Stimulated activated CD8-positive, alpha-beta memory T cell treated with anti-CD3 and anti-CD28 coated beads, Interleukin-12 subunit alpha, Interleukin-12 subunit beta, amount 100 ng/mL, for 24 hours (primary cell): ENCODE data around the gene DLGAP3.
A peak's percentile ranks its signal among the peaks of the same experiment; 100 is the strongest.

ENCODE experiments used
- DNase-seq: peaks from one replicate; pipeline ENCODE4 v3.0.0-alpha.2; 2020; ENCODE audit errors: extremely low read depth

DLGAP3 gene

DNA sequence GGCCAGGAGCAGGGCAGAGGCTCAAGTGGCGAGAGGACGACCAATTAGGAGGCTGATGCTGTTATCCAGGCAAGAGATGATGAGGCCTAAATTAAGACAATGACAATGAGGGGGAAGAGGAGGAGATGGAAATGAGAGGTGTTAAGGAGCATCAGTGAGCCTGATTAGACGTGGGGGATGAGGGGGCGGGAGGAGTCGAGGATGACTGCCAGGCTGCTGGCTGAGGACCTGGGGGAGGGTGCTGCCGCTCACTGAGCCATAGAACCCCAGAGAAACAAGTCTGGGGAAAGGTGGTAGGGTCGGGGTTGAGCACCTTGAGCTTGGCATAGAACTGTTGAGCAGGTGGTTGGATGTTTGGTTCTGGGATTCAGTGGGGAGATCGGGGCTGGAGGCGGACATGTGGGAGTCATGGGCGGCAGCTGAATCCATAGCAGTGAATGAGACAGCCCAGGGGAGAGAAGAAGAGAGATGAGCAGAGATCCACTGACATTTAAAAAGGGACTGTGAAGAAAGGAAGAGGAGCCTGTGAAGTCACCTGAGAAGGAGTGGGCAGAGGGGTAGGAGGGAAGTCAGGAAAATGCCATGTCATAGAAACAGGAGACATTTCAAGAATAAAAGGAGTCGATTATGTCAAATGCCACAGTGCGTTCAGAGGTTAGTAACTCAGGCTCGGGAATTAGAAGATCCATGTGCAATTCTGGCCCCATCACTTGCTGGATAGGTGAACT lies 28.5 kb downstream of the DLGAP3 start:
- no peak for DNase-seq

GRCh38 chr1:34899906-34900305 lies 29.5 kb downstream of the DLGAP3 start:
- no peak for DNase-seq

- no peak for DNase-seq
Measured at GRCh38 chr1:34899471-34899870, 30.0 kb downstream of the DLGAP3 start.

DNA sequence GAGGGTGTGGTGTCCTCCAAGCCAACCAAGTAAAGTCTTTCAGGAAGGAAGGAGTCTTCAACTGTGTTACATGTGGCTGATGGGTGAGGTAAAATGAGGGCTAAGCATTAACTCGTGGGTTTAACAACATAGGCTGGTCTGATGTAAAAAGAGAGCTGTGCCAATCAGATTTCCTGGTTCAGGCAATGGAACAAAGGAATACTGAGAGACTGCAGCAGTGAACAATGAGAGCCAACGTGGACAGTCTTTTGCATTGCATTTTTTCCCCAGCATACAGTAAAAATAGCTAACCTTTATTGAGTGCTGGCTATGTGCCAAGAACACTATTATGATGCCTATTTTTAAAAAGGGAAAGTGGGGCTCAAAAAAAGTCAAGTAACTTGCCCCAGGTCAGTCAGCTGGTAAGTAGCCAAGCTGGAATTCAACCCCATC lies 31.1 kb downstream of the DLGAP3 start:
- DNase-seq: no peak

- DNase-seq: no peak
Measured at GRCh38 chr1:34896612-34897011, 32.8 kb downstream of the DLGAP3 start.

- no peak for DNase-seq
Measured at GRCh38 chr1:34889705-34890104, 39.7 kb downstream of the DLGAP3 start.

DNA sequence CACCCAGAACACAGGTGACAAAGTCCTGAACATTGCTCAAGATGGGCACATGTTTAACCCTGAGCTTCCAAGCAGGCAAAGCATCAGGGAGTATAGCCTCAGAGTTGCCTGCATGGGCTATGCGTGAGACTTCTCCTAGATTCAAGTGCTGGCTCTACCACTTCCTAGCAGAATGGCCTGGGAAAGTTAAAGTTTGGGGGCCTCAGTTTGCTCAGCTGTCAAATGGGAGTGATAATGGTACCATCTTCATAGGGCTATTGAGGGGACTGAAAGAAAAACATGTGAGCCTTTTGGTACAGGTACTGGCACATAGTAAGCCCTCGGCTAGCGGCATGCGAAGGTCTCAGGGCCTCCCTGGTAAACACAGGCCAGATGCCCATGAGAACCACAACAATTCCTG lies 41.9 kb downstream of the DLGAP3 start:
- DNase-seq: no peak

DNA sequence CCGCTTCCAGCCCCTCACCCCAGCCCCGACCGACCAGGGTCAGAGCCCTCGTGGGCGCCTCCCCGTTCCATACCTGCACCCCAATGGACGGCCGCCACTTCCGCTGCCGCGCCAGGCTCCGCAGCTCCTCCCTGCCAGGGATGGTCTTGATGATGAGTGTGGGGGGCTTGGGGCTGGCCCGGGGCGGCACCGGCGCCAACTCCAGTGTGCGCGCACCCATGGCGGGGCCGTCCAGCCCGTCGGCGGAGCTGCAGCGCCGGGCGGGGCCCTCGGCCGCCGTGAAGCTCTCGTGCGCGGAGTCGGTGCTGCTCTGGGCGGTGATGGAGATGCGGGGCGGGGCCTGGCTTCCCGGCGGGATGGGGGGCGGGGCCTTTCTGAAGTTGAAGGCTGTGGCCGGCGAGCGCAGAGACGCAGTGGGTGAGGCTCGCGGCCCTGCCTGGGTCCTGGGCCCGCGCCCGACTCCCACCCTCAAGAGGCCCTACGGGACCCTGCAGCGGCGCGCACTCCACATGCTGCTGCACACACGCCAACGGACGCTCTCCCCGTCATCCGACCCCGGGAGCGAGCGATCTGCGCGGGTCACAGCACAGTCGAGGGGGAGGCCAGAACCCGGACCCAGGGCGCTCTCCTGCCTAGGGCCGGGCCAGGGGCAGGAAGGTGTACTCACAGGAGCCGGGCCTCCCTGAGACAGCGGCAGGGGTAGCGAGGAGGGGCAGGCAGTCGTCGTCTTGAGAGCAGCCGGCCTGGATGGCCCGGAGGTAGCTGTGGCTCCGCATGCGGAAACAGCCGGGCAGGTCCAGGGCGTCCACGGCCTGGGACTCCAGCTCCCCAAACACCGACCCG lies 43.8 kb downstream of the DLGAP3 start:
- no peak for DNase-seq

GRCh38 chr1:34884961-34885360 lies 44.5 kb downstream of the DLGAP3 start:
- DNase-seq: no peak

DNA sequence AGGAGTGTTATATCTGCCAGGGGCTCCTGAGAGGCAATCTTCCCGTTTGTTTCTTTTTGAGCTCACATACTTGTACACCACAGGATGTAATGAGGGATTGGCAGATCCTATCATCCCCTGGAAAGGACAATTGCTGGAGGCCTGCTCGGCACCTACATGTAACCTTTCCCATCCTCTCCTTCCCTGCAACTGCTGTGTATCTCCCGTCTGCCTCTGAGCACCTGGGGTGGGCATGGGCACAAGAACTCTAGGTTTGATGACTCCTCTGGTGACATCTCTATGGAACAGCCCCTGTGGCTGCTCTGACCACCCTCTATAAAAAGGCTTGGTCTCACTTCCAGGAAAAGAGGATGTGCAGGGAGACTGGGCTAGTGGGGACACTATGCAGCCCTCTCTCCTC lies 44.9 kb downstream of the DLGAP3 start:
- DNase-seq: no peak

DNA sequence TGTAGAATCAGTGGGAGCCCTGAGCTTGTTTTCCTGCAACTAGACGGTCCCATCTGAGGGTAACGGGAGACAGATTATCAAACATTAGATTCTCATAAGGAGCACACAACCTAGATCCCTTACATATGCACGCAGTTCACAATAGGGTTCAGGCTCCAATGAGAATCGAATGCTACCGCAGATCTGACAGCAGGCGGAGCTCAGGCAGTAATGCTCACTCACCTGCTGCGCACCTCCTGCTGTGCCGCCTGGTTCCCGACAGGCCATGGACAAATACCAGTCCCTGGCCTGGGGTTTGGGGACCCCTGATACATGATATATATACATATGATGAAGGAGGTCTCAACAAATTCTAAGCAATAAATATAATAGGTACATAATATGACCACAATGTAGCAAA lies 50.2 kb downstream of the DLGAP3 start:
- no peak for DNase-seq

DNA sequence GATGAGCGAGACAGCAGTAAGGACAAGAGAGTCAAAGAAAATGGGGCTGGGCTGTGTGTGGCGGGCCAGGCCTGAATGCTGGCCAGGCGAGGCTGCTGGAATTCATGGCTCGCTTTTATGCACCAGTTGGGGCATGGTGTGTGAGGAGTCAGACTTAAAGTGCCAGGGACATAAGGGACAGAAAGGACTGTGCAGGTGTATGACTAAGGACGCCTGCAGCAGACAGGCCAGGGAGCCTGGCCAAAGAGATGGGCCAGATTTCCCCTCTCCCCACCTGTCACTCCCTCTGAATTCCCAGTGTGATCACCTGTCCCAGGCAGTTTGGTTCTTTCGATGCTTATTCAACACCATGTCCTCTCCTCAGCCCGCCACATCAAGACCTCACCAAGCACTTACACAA lies 53.0 kb downstream of the DLGAP3 start:
- DNase-seq: no peak

DNA sequence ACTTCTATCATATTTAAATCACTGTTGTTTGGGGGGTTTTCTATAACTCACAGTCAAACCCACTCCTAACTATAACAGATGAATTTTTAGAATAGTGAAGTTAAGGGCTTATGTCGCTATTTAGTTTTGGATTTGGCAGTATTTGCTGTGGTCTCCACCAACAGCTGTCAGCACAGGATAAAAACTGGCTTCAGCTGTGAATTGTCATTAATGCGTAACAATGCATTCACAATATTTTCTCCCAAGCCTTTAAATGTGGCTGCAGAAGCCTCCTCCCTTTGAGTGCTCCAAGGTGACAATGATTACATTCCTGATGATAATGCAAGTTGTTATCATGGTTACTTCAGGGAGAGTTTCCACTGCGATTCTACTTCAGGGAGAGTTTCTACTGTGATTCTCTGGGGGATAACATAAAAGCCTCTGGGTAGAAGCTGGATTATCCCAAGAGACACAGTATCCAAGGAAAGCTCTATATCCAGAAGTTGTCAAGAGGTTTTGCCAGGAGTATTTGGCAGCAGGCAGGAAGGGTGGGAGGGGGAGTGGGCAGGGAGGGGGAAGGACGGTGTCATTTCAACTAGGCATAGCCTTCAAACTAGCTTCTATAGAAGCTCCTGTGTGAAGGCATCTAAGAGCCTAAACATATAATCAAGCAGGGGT lies 55.0 kb downstream of the DLGAP3 start:
- no peak for DNase-seq

- DNase-seq: no peak
Measured at GRCh38 chr1:34872133-34872503, 57.3 kb downstream of the DLGAP3 start.

DNA sequence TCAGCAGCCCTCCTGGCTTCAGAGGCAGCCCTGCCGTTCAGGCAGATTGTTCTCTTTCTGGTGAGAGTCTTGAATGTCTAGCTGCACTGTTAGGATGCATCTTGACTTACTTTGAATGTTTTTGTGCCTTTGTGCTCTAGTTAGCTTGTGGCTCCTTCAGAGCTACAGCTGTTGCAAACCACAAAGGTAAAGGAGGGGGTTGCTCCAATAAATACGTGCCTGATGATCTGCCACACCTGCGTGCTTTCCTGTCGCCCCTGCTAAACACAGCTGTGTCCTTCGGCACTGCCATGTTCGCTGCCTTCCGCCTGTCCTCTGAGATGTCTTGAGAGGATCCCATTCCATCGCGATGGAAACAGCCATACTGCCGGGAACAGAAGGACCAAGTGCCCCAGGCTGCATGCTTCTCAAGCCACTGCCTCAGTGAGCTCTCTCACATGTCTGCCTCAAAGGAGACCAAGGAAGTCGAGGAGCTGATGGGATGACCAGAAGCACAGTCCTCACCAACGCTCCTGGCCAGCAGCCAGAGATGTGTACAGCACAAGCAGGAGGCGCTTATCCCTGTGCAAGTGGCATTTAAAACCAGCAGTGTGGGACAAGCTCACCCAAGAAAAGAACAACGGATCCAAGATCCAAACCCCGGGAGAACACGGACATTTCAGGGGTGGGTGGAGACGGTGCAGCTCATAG lies 57.9 kb downstream of the DLGAP3 start:
- no peak for DNase-seq

- DNase-seq: no peak
Measured at GRCh38 chr1:34870395-34870794, 59.1 kb downstream of the DLGAP3 start.

- no peak for DNase-seq
Measured at GRCh38 chr1:34869760-34870159, 59.7 kb downstream of the DLGAP3 start.

DNA sequence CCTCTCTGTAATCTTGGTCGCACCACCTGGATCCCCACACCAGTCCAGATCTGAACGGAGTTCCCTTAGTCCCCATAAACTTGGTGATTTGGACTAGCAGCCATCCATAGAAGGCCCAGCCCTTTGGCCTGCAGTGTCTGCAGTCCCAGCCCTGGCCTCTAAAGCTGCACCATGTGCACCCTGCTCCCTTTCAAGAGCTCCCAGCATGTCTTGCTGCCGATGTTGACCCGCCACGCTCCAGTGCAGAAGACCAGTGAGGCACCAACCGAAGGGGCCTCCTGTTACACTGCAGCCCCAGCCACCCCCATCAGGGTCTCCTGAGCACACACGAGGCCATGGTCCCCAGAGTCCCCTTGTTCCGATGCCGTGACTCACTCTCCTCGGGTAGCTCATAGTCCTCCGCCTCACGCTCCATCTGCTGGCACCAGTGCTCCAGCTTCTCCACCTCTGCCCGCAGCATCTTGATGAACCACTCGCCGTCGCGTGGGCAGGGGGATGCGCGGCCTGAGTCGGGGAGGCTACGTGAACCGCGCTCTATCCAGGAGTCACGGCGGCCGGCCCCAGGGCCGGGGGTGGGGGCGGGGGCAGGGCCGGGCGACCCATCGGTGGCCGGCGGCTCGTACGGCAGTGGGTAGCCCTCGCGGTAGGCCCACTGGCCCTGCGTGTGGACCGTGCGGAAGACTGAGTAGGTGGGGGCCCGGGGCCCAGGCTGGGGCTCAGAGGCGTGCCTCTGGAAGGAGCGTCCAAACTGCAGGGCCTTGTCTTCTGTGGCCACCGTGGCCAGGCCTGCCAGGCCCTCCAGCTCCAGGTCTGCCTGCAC lies 61.0 kb downstream of the DLGAP3 start:
- no peak for DNase-seq

DNA sequence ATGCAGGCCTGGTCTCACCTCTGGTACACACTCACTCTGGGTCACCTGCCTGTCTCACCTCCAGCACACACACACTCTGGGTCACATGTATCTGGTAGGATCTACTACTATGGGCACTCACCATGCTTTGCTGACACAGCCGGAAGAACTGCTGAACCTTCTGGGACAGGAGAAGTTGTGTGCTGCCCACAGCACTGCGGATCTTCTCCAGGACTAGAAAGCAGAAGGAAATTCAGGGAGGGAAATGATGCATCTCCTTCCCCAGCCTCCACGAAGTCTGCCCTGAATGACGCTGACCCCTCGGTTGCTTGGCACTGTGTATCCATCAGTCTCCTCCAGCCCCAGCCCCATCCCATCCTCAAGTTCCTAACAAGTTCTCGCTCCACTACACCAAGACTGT lies 62.0 kb downstream of the DLGAP3 start:
- no peak for DNase-seq

- no peak for DNase-seq
Measured at GRCh38 chr1:34866762-34867109, 62.7 kb downstream of the DLGAP3 start.

DNA sequence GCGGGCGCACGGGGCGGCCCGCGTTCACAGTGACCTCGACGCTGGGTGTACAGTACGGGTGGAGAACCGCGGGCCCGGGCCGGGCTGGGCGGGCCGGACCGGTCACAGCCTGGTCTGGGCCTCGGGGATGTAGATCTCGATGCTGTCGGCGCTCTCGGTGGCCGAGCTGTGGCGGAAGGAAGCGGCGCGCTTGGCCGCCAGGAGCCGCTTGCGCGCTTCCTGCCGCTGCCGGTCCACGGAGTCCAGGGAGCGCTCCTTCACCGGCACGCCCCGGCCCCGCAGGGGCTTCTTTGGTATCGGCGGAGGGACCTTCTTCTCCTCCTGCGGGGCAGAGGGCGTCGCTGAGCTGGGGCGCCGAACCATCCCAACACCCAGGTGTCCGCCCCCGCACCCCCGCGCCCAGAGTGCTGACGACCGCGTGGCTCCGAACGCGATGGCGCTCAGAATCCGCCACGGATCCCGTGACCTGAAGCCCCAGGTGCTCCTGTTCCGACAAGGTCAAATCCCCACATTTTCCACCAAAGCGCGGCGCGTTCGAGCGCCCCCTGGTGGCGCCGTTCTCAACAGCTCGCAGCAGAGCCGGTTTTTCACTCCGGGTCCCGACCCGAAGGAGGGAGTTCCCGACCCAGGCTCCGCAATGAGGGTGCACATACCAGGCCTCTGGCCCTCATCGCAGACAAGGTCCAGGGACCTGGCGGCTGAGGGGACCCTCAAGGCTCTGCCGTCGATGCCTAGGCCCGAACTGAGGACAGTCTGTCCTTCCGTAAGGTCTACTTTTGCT lies 63.3 kb downstream of the DLGAP3 start:
- peak; percentile 76 for DNase-seq
